WI38 (cell line): ENCODE data around the gene OPRM1.
"Not testable (repeated sequence)": the region's sequence is repeated elsewhere in the genome, so short reads cannot be mapped to it uniquely, and the experiment has no call there.

Experiments
- H3K4me3 ChIP-seq: 2 replicates; pipeline ENCODE4 v1.5.1; 2011; ENCODE audit warnings: low read depth, mild to moderate bottlenecking, control low read depth, low read length
- TF ChIP-seq, protein P1 (sequence below): IDR thresholded peaks from 2 replicates; pipeline ENCODE4 v1.5.1; 2012; ENCODE audit warnings: low read depth, mild to moderate bottlenecking, control low read depth, low read length

The OPRM1 gene

DNA sequence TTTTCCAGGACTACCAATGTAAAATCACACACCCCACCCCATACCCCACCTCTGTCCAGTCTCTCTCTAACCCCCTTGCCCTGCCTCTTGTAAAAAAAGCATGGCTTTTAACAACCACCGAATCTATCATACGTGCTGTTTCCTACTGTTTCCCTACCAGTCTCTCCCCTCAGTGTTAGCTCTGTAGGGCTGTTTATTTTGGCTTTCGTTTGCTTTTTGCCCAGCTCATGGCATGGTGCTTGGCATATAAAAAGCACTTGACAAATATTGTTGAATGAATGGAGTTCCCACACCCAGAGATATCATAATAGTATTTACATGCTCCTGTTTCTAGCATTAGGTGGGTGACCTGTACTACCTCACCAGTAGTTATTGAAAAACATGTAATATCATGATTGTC is 148.2 kb downstream of the OPRM1 start:
- H3K4me3 ChIP-seq, result no peak overlapping the region
- TF ChIP-seq, protein P1, sequence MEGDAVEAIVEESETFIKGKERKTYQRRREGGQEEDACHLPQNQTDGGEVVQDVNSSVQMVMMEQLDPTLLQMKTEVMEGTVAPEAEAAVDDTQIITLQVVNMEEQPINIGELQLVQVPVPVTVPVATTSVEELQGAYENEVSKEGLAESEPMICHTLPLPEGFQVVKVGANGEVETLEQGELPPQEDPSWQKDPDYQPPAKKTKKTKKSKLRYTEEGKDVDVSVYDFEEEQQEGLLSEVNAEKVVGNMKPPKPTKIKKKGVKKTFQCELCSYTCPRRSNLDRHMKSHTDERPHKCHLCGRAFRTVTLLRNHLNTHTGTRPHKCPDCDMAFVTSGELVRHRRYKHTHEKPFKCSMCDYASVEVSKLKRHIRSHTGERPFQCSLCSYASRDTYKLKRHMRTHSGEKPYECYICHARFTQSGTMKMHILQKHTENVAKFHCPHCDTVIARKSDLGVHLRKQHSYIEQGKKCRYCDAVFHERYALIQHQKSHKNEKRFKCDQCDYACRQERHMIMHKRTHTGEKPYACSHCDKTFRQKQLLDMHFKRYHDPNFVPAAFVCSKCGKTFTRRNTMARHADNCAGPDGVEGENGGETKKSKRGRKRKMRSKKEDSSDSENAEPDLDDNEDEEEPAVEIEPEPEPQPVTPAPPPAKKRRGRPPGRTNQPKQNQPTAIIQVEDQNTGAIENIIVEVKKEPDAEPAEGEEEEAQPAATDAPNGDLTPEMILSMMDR, result no peak

DNA sequence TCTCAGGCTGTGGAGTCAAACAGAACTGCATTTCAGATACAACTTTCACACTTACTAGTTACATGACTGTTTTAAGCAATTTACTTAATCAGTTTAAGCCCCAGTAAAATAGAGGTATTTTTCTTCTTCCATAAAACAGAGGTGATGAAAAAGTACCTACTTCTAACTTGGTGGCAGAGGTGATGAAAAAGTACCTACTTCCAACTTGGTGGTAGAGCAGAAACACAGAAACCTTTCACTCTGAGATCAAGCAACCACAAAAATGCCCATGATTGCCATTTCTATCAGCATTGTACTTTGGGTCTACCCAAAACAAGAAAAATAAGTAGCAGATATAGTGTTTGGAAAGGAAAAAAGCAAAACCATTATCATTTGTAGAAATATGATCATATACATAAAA is 148.7 kb downstream of the OPRM1 start:
- TF ChIP-seq, protein P1, result no peak
- H3K4me3 ChIP-seq, result no peak overlapping the region

GRCh38 chr6:154196333-154196885 is 157.4 kb downstream of the OPRM1 start:
- H3K4me3 ChIP-seq, result no peak overlapping the region
- TF ChIP-seq, protein P1, result no peak

- TF ChIP-seq, protein P1, result no peak
- no peak overlapping the region for H3K4me3 ChIP-seq
Observed at GRCh38 chr6:154197196-154197860, 158.3 kb downstream of the OPRM1 start.

DNA sequence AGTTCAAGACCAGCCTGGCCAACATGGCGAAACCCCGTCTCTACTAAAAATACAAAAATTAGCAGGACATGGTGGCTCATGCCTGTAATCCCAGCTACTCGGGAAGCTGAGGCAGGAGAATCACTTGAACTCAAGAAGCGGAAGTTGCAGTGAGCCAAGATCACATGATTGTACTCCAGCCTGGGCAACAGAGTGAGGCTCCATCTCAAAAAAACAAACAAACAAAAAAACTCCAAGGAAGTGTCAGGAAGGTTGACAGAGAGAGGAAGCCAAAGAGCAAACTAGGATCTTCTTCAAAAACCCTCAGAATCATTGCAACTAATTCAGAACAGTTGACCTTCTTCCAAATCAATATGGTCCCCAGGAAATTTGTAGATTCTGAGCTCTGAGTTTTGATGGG is 162.6 kb downstream of the OPRM1 start:
- H3K4me3 ChIP-seq, result not testable (repeated sequence)

DNA sequence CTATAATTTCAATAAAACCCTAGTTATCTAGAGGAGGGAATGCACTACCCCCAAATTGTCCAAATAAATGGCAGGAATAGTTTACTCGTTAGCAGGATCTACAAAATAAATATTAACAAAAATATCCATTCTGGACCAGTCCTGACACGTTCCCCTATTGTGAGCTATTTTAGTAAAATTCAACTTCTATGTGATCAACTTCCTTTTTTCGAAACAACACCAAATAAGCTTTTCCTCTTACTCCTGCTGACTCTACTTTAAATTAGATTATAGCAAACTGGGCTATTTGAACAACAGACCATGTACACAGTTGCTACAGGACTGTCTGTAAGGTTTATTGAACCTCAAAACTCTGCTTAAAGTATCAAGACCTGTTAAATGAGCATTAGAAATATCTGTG is 163.3 kb downstream of the OPRM1 start:
- TF ChIP-seq, protein P1, result no peak
- H3K4me3 ChIP-seq, result no peak overlapping the region

DNA sequence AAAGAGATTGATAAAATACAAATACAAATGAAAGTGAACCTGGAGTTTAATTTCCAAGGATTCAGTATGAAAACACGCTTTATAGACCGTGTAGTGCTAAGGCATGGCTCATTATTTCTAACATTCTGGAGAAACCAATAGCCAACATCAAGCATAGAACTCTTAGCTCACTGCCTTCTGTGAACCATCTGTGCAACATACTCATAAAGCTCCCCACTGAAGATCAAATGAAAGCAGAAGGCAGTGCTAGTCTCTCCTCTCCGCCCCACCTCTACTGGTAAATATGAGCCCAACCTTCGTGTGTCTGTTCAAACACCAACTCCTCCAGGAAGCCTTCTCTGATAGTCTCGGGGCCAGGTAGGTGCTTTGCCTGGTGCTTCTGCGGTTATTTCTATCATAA is 163.9 kb downstream of the OPRM1 start:
- TF ChIP-seq, protein P1, result no peak
- H3K4me3 ChIP-seq, result no peak overlapping the region

DNA sequence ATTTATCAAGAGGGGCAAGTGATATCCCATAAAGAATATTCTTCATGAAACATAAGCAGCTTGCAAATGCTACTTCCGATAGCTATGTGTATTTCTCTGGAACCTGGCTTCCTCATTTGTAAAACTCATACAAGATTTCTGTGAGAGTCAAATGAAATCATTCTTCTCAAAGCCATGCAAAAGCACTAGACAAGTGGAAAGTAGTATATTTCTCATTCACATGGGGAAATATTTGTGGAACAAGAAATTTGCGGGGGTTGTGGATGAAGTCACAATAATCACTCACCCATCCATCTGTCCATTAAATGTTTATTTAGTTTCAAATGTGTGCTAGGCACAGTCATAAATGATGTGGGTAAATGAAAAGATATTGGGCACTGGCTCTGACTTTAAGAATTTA is 167.1 kb downstream of the OPRM1 start:
- H3K4me3 ChIP-seq, result no peak overlapping the region
- TF ChIP-seq, protein P1, result no peak
